Measurements from ENCODE around the gene SARS1.

DNA sequence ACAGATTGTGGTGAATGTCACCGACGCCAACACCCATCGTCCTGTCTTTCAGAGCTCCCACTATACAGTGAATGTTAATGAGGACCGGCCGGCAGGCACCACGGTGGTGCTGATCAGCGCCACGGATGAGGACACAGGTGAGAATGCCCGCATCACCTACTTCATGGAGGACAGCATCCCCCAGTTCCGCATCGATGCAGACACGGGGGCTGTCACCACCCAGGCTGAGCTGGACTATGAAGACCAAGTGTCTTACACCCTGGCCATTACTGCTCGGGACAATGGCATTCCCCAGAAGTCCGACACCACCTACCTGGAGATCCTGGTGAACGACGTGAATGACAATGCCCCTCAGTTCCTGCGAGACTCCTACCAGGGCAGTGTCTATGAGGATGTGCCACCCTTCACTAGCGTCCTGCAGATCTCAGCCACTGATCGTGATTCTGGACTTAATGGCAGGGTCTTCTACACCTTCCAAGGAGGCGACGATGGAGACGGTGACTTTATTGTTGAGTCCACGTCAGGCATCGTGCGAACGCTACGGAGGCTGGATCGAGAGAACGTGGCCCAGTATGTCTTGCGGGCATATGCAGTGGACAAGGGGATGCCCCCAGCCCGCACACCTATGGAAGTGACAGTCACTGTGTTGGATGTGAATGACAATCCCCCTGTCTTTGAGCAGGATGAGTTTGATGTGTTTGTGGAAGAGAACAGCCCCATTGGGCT, 38.6 kb downstream of the SARS1 start:
- no peak for TF ChIP-seq POLR2A (IDR thresholded peaks at IDR 0.05)
- no peak for TF ChIP-seq POLR2AphosphoS5 (IDR thresholded peaks at IDR 0.05)
- TF ChIP-seq, protein P1, sequence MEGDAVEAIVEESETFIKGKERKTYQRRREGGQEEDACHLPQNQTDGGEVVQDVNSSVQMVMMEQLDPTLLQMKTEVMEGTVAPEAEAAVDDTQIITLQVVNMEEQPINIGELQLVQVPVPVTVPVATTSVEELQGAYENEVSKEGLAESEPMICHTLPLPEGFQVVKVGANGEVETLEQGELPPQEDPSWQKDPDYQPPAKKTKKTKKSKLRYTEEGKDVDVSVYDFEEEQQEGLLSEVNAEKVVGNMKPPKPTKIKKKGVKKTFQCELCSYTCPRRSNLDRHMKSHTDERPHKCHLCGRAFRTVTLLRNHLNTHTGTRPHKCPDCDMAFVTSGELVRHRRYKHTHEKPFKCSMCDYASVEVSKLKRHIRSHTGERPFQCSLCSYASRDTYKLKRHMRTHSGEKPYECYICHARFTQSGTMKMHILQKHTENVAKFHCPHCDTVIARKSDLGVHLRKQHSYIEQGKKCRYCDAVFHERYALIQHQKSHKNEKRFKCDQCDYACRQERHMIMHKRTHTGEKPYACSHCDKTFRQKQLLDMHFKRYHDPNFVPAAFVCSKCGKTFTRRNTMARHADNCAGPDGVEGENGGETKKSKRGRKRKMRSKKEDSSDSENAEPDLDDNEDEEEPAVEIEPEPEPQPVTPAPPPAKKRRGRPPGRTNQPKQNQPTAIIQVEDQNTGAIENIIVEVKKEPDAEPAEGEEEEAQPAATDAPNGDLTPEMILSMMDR (IDR thresholded peaks at IDR 0.05): no peak

All from prostate gland (tissue), 2 donors.